ENCODE data around the gene PCDHGB4.
"Not testable (repeated sequence)": the region's sequence is repeated elsewhere in the genome, so short reads cannot be mapped to it uniquely, and the experiment has no call there.

PCDHGB4 gene

GRCh38 chr5:141371572-141372475 is 15.7 kb upstream of the PCDHGB4 start:
- no peaks in the 10 kb centered on the region for H3K9me3 ChIP-seq (replicated peaks; ENCODE audit: insufficient read depth, low read length)
- no peaks in the 10 kb centered on the region for H3F3A ChIP-seq (ENCODE audit: insufficient read depth, low read length)
- DNase-seq, result no peak
- TF ChIP-seq EZH2phosphoT487 (IDR thresholded peaks at IDR 0.05; ENCODE audit: low read length) (no peak), EZH2 (optimal IDR thresholded peaks at IDR 0.05; ENCODE audit: low read depth, low read length) (no peak), CTCF (IDR thresholded peaks at IDR 0.05; ENCODE audit: low read length) (no peak)
- H3K27me3 ChIP-seq (replicated peaks; ENCODE audit: insufficient read depth, low read length), result no peaks in the 10 kb centered on the region
- no peaks in the 10 kb centered on the region for H4K20me1 ChIP-seq (ENCODE audit: insufficient read depth, low read length)
- H3K79me2 ChIP-seq (ENCODE audit: low read length), result no peaks in the 10 kb centered on the region
- no peak overlapping the region for H3K4me3 ChIP-seq (ENCODE audit: low read length)
- no peak overlapping the region for H3K4me2 ChIP-seq (ENCODE audit: low read depth, low read length)
- H3K4me1 ChIP-seq (ENCODE audit: low read length), result no peaks in the 10 kb centered on the region
- no peak overlapping the region for H2AFZ ChIP-seq (ENCODE audit: low read length)
- no peak overlapping the region for H3K27ac ChIP-seq (ENCODE audit: low read length)
- no peak overlapping the region for H3K9ac ChIP-seq (ENCODE audit: low read length)
- H3K9me2 ChIP-seq (replicated peaks; ENCODE audit: insufficient read depth, low read length), result no peaks in the 10 kb centered on the region
- no peaks in the 10 kb centered on the region for H3K36me3 ChIP-seq (replicated peaks; ENCODE audit: insufficient read depth, low read length)

- Histone ChIP-seq H3K9me3 (replicated peaks; ENCODE audit: insufficient read depth, low read length) (no peaks in the 10 kb centered on the region), H3K9me2 (replicated peaks; ENCODE audit: insufficient read depth, low read length) (no peaks in the 10 kb centered on the region), H3K4me2 (ENCODE audit: low read depth, low read length) (no peak within 1 kb of the TSS), H3K36me3 (replicated peaks; ENCODE audit: insufficient read depth, low read length) (no peaks in the 10 kb centered on the region), H2AFZ (ENCODE audit: low read length) (0 out of 2 replicates have a peak within 1 kb of the TSS, but pooled peaks have one; percentile 14), H3K79me2 (ENCODE audit: low read length) (no peaks in the 10 kb centered on the region), H3K27ac (ENCODE audit: low read length) (no peak within 1 kb of the TSS), H3F3A (ENCODE audit: insufficient read depth, low read length) (no peaks in the 10 kb centered on the region), H3K4me3 (ENCODE audit: low read length) (no peak within 1 kb of the TSS), H3K9ac (ENCODE audit: low read length) (no peak within 1 kb of the TSS), H4K20me1 (ENCODE audit: insufficient read depth, low read length) (no peaks in the 10 kb centered on the region), H3K27me3 (replicated peaks; ENCODE audit: insufficient read depth, low read length) (0 out of 2 replicates have a peak, but pooled peaks cover 3% of the 10 kb centered on the region), H3K4me1 (ENCODE audit: low read length) (no peaks in the 10 kb centered on the region)
- TF ChIP-seq EZH2 (optimal IDR thresholded peaks at IDR 0.05; ENCODE audit: low read depth, low read length) (no peak), CTCF (IDR thresholded peaks at IDR 0.05; ENCODE audit: low read length) (peak; percentile 68), EZH2phosphoT487 (IDR thresholded peaks at IDR 0.05; ENCODE audit: low read length) (no peak)
- DNase-seq, result peak; percentile 51
Observed at GRCh38 chr5:141373673-141374317, 13.7 kb upstream of the PCDHGB4 start, which contains the start of gene PCDHGA6. Gene PCDHGA6 (plus strand): TSS chr5:141373891. CDS start chr5:141374084, 193 bp downstream.

- H3K9me3 ChIP-seq (replicated peaks; ENCODE audit: insufficient read depth, low read length), result no peaks in the 10 kb centered on the region
- H3K4me2 ChIP-seq (ENCODE audit: low read depth, low read length), result no peak overlapping the region
- H3K4me1 ChIP-seq (ENCODE audit: low read length), result no peaks in the 10 kb centered on the region
- no peak overlapping the region for H2AFZ ChIP-seq (ENCODE audit: low read length)
- H3K9me2 ChIP-seq (replicated peaks; ENCODE audit: insufficient read depth, low read length), result no peaks in the 10 kb centered on the region
- DNase-seq, result no peak
- H3K27ac ChIP-seq (ENCODE audit: low read length), result no peak overlapping the region
- H4K20me1 ChIP-seq (ENCODE audit: insufficient read depth, low read length), result no peaks in the 10 kb centered on the region
- H3K4me3 ChIP-seq (ENCODE audit: low read length), result no peak overlapping the region
- H3K27me3 ChIP-seq (replicated peaks; ENCODE audit: insufficient read depth, low read length), result 0 out of 2 replicates have a peak, but pooled peaks cover 3% of the 10 kb centered on the region
- H3K79me2 ChIP-seq (ENCODE audit: low read length), result no peaks in the 10 kb centered on the region
- H3K36me3 ChIP-seq (replicated peaks; ENCODE audit: insufficient read depth, low read length), result no peaks in the 10 kb centered on the region
- no peak overlapping the region for H3K9ac ChIP-seq (ENCODE audit: low read length)
- TF ChIP-seq EZH2 (optimal IDR thresholded peaks at IDR 0.05; ENCODE audit: low read depth, low read length) (no peak), EZH2phosphoT487 (IDR thresholded peaks at IDR 0.05; ENCODE audit: low read length) (no peak), CTCF (IDR thresholded peaks at IDR 0.05; ENCODE audit: low read length) (no peak)
- no peaks in the 10 kb centered on the region for H3F3A ChIP-seq (ENCODE audit: insufficient read depth, low read length)
Observed at GRCh38 chr5:141374627-141375026, 12.9 kb upstream of the PCDHGB4 start.

GRCh38 chr5:141375444-141376155 is 11.9 kb upstream of the PCDHGB4 start:
- H3K9me3 ChIP-seq (replicated peaks; ENCODE audit: insufficient read depth, low read length); H3K9me2 ChIP-seq (replicated peaks; ENCODE audit: insufficient read depth, low read length); H3K27me3 ChIP-seq (replicated peaks; ENCODE audit: insufficient read depth, low read length); H3K4me3 ChIP-seq (ENCODE audit: low read length); H2AFZ ChIP-seq (ENCODE audit: low read length); H3K4me2 ChIP-seq (ENCODE audit: low read depth, low read length); H3K36me3 ChIP-seq (replicated peaks; ENCODE audit: insufficient read depth, low read length); H3K4me1 ChIP-seq (ENCODE audit: low read length); H3K9ac ChIP-seq (ENCODE audit: low read length); H3K79me2 ChIP-seq (ENCODE audit: low read length); H4K20me1 ChIP-seq (ENCODE audit: insufficient read depth, low read length); H3F3A ChIP-seq (ENCODE audit: insufficient read depth, low read length); DNase-seq; H3K27ac ChIP-seq (ENCODE audit: low read length): not testable (repeated sequence)
